Stimulated activated CD4-positive, alpha-beta T cell treated with anti-CD3 and anti-CD28 coated beads, Interleukin-2, amount 100 ng/mL, for 4 hours (primary cell): ENCODE measurements around the gene SELENOP.
"Not testable (repeated sequence)": the region's sequence is repeated elsewhere in the genome, so short reads cannot be mapped to it uniquely, and the experiment has no call there.

Experiments
- DNase-seq: peaks from one replicate; pipeline ENCODE4 v3.0.0-alpha.2; 2020; ENCODE audit warnings: low read depth

The SELENOP gene

DNA sequence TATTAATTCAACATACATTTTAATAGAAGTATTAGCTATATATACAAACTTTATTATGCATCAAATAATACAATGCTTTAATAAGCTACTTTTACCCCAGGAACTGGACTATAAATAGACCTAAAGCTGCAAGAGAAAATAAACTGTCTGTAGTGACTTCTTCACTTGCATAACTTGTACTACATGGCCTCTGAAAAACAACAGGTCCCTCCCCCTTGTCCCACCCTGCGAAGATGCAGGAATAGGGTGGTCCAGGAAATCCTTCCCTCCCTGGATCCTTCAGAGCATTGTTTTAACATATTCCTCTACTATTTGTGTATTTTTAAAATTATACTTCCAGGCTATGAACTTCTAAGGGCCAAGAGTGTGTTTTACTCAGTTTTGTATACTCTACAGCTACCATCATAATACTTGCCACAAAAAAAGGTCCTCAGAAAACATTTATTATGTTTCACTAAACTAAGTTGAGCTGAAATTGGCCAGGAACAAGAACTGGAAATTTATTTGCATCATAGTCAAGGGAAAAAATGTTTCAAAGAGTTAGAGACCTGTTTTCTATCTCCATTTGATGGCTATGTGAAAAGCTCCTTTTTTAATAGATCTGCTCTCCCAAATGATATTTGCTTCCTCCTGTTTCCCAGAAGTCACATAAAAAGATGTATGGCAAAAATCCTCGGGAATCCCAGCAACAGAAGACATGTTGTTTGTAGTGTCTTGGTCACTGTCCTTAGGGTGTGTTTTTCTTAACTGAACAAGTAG, 15.2 kb upstream of the SELENOP start:
- DNase-seq = no peak

- no peak for DNase-seq
Observed at GRCh38 chr5:42825422-42826148, 13.9 kb upstream of the SELENOP start.

GRCh38 chr5:42824347-42824976, 12.8 kb upstream of the SELENOP start:
- no peak for DNase-seq

- no peak for DNase-seq
Observed at GRCh38 chr5:42822548-42822947, 10.9 kb upstream of the SELENOP start.

- DNase-seq = no peak
Observed at GRCh38 chr5:42819745-42820144, 8.1 kb upstream of the SELENOP start.

DNA sequence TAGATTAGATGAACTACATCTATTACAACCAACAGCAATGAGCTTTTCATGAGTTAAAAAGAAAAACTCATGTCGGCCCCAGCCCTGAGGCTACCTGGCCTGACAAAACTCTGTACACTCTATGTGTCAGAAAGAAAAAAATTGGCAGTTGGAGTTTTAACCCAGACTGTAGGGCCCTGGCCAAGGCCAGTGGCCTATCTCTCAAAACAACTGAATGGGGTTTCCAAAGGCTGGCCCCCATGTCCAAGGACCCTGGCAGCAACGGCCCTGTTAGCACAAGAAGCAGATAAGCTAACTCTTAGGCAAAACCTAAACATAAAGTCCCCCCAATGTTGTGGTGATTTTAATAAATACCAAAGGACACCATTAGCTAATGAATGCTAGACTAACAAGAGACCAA, 4.9 kb upstream of the SELENOP start:
- DNase-seq = not testable (repeated sequence)

DNA sequence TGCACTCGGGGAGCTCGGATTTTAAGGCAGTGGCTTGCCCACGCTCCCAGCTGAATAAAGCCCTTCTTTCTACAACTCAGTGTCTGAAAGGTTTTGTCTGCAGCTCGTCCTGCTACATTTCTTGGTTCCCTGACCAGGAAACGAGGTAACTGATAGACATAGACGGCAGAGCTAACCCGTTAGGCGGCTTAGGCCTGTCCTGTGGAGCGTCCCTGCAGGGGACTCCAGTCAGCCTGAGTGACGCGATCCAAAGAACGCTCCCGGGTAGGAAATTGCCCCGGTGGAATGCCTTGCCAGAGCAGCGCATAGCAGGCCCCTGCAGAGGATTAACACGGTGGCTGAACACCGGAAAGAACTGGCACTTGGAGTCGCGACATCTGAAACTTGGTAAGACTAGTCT, 1.8 kb upstream of the SELENOP start:
- DNase-seq = no peak

GRCh38 chr5:42812620-42813019, 928 bp upstream of the SELENOP start:
- DNase-seq = no peak

- no peak for DNase-seq
Observed at GRCh38 chr5:42810834-42811590, 680 bp downstream of the SELENOP start.

GRCh38 chr5:42808888-42809611, 2.6 kb downstream of the SELENOP start:
- DNase-seq = no peak

DNA sequence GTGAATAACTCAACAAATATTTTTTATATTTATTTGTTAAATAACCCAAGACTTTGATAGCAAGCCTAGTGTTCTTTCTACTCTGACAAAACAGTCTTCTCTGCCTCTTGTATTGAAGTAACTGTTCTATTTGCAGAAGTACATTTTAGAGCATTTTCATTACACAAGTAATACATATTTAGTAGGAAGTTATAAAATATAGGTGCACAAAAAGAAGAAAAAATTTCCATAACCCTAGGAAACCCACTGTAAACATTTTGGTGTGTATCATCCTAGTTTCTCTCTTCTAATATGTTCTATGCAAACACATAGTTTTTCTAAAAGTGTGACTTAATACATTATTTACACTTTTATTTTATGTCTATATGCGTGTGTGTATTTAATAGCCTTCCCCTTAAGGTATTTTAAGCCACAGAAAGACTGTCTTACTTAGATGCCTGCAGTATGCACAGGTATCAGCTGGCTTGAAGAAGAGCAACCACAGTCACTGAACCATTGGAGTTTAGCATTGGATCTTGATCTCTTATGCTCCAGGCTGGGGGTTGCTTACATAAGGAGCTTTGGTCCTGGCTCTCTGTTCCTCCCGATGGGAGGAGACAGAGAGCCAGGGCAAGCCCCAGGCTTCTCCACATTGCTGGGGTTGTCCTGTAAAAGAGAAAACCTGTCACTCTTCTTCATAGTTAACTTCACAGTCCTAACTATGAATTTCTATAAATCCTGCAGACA, 3.8 kb downstream of the SELENOP start:
- no peak for DNase-seq

DNA sequence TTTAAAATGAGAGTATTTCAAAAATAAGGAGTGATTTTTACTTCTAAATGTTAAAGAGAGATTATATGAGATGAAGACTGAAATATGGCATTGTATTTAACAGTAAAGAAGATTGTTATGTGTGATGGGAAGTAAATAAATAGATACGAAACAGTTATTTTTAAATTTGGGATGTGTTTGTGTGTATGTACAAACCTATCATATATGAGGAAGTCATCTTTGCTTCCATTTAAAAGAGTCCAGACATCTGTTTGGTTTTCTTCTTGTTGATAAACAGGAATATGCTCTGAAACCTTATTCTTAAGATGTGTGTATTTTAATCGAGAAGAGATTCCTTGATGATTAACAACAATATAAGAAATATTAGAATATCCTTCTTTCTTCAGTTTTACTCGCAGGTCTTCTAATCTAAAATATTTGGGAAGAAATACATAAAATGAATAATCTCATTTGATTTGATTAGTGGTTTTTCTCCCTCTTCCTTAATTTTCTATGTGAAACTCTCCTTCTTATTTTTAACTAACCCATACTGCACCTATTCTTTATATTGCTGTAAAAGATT, 4.9 kb downstream of the SELENOP start:
- DNase-seq = no peak

GRCh38 chr5:42806004-42806700, 5.5 kb downstream of the SELENOP start:
- no peak for DNase-seq

DNA sequence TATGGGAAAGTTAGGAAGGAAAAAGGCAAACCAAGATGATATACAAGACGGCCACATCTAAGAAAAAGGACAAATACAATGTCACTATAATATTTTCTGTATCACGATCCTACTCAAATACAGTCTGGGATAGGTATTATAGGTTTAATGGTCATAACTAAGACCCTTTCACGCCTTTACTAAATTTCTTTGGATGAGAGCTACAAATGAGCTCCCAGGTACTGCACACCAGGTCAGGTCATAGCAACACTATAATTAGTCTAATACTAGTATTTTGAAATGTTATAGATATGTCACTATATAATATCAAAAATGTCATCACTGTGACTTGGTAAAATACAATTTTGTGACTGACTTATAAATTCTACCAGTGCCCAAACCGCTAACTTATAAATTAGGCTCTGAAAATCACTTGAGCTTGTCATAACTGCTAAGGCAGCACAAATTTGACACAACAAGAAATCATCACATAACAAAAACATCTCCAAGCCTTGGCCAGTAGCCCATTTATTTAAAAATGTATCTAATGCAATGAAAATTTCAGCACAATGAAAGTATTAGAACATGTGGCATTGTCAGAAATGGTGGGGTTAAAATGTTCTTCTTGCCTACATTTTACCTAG, 6.9 kb downstream of the SELENOP start:
- DNase-seq = no peak

DNA sequence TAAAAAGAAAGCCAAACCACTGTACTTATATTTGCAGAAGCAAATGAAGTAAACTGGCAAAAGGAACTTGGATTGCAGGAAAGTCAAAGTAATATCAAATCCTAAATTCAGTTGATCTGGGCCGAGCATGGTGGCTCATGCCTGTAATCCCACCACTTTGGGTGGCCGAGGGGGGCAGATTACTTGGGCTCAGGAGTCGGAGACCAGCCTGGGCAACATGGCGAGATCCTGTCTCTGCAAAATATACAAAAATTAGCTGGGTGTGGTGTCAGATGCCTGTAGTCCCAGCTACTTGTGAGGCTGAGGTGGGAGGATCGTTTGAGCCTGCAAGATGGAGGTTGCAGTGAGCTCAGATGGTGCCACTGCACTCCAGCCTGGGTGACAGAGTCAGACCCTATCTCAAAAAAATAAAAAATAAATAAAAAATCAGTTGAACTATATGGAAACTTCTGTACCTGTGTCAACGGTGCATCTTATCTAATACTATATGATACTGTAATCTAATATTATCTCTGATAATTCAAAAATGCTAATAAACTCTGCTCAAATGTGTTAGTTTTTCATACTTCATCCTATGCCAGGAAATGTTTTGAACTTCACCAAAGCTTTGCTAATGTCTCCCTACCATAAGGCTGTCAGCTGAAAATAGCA, 10.1 kb downstream of the SELENOP start:
- no peak for DNase-seq

GRCh38 chr5:42800748-42801330, 10.9 kb downstream of the SELENOP start:
- DNase-seq = no peak

- DNase-seq = no peak
Observed at GRCh38 chr5:42799668-42800114, 12.0 kb downstream of the SELENOP start.

DNA sequence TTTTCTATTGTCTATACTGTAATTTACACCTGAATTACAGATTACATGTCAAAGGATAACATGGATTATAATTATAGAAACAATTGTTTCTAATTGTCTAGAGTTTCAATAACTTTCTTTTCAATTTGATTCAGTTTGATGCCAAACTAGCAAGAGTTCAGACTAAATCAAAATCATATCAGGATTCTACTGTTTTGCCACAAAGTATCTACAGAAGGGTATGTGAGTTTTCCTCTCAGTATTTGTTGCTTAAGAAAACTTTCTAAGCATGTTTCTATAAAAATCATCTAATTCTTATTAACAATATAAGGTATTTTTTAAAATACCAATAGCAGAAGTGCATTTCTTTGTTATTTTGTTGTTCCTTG, 12.5 kb downstream of the SELENOP start:
- no peak for DNase-seq
